ENCODE measurements around the gene MSRB2.
"Not testable (repeated sequence)": the region's sequence is repeated elsewhere in the genome, so short reads cannot be mapped to it uniquely, and the experiment has no call there.

DNA sequence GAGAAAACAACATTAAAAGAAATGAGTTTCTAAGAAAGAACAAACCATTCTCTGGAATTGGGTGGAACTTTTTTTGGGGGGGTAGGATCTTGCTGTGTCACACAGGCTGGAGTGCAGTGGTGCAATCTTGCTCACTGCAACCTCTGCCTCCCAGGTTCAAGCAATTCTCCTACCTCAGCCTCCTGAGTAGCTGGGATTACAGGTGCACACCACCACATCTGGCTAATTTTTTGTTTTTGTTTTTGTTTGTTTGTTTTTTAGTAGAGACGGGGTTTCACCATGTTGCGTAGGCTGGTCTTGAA is 30.6 kb upstream of the MSRB2 start:
- TF ChIP-seq TAF1 (IDR thresholded peaks at IDR 0.05; ENCODE audit: borderline replicate concordance, low read depth, low read length); POLR2A (IDR thresholded peaks at IDR 0.05; ENCODE audit: low read depth, low read length): not testable (repeated sequence)
